Common myeloid progenitor, CD34-positive (primary cell): ENCODE data around the gene ACOX2.

ENCODE experiments used
- CTCF ChIA-PET: fragments of 350-600 bp; sonication (Branson Sonifier 250); formaldehyde crosslinking; loops from one replicate; lab custom pipeline; 2021; ENCODE audit warnings: antibody characterized with exemption; lab: Charles Lee
- POLR2A ChIA-PET: fragments of 350-600 bp; sonication (Branson Sonifier 250); formaldehyde crosslinking; loops from one replicate; lab custom pipeline; 2021; ENCODE audit warnings: antibody characterized with exemption; lab: Charles Lee
- DNase-seq, 3 donors: peaks; one replicate each; pipeline versions ENCODE4 v3.0.0 to v3.0.0-alpha.2; 2013
- H3K27ac ChIP-seq, 2 experiments: 1 replicate in 1 of 2; 2 replicates in 1 of 2; pipeline ENCODE4 v1.7.0; 2013; ENCODE audit warnings: inconsistent platforms in 2 of 2, low read length in 2 of 2, mild to moderate bottlenecking in 2 of 2, low read depth in 1 of 2, moderate library complexity in 1 of 2; ENCODE audit not compliant: severe bottlenecking in 2 of 2, insufficient read depth in 1 of 2, poor library complexity in 1 of 2
- H3K27me3 ChIP-seq, 5 experiments: replicated peaks in 2 of 5; 1 replicate in 3 of 5; 2 replicates in 2 of 5; pipeline versions ENCODE4 v1.6.1 to v1.7.0; 2013; ENCODE audit warnings: low read length in 4 of 5, mild to moderate bottlenecking in 2 of 5, moderate library complexity in 2 of 5, inconsistent platforms in 1 of 5; ENCODE audit not compliant: insufficient read depth in 5 of 5, control insufficient read depth in 4 of 5
- H3K36me3 ChIP-seq, 4 experiments: 1 replicate in 2 of 4; 2 replicates in 2 of 4; pipeline versions ENCODE4 v1.6.1 to v1.7.0; 2013; ENCODE audit warnings: low read length in 3 of 4, control low read depth in 1 of 4, mild to moderate bottlenecking in 1 of 4; ENCODE audit not compliant: control insufficient read depth in 4 of 4, insufficient read depth in 4 of 4
- H3K4me1 ChIP-seq, 4 experiments: 1 replicate in 3 of 4; 2 replicates in 1 of 4; pipeline versions ENCODE4 v1.6.1 to v1.7.1; 2013; ENCODE audit warnings: low read length in 3 of 4, mild to moderate bottlenecking in 3 of 4, control low read depth in 1 of 4, inconsistent platforms in 1 of 4, moderate library complexity in 1 of 4; ENCODE audit not compliant: control insufficient read depth in 4 of 4, insufficient read depth in 4 of 4; ENCODE audit errors: control extremely low read depth in 1 of 4
- H3K4me3 ChIP-seq, 7 experiments: 1 replicate in 4 of 7; 2 replicates in 3 of 7; pipeline versions ENCODE4 v1.5.1 to v1.7.0; 2013; ENCODE audit warnings: mild to moderate bottlenecking in 7 of 7, low read length in 6 of 7, moderate library complexity in 6 of 7, inconsistent platforms in 2 of 7, low read depth in 2 of 7, control low read depth in 1 of 7; ENCODE audit not compliant: insufficient read depth in 4 of 7, control insufficient read depth in 1 of 7; ENCODE audit errors: extremely low read depth in 1 of 7
- H3K9me3 ChIP-seq, 5 experiments: 1 replicate in 4 of 5; 2 replicates in 1 of 5; pipeline versions ENCODE4 v1.6.1 to v1.7.1; 2013; ENCODE audit warnings: low read length in 4 of 5, mild to moderate bottlenecking in 2 of 5, inconsistent platforms in 1 of 5, low read depth in 1 of 5, moderate library complexity in 1 of 5; ENCODE audit not compliant: control insufficient read depth in 4 of 5, insufficient read depth in 2 of 5; ENCODE audit errors: control extremely low read depth in 1 of 5
- WGBS: methylation state at CpG from one replicate; pipeline ENCODE4 v1.1.5; 2013; ENCODE audit not compliant: insufficient coverage; 5-methylcytosine and 5-hydroxymethylcytosine counted together

The ACOX2 gene

DNA sequence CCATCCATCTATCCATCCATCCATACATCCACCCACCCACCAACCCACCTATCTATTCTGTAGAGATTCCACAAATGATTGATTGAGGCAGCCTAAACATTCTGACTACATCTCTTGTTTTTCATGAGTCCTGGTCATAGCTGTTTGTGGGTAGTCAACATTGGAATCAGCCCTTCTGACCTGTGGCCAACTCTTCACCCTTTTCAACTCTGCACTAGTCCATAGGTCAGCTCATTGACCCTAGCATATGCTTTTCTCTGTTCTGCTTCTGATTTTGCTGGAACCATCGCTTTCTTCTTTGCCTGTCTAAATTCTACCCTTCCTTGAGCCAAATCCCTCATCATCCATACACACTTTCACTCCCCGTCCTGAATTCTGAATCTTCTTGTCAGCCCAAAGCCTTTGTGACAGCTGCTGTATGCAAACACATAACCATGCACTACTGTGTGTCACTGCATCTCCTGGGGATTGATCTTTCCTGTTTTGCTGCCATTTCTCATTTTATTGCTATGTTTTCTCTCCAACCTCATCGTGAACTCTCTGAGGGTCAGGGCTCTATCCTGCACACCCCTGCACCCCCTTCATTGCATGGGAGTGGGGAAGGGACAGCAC lies 61.9 kb downstream of the ACOX2 start:
- H3K4me3 ChIP-seq, result peak overlapping the region in 1 of 7 experiments; percentile 23
- H3K9me3 ChIP-seq, result peaks cover 0 to 3% (median 0%) of the 10 kb centered on the region in 5 experiments
- POLR2A ChIA-PET, result no interaction called here
- DNase-seq, result no peak
- WGBS, result 91% methylated on average over 3 of the region's 3 CpGs
- no peaks in the 10 kb centered on the region for H3K36me3 ChIP-seq
- H3K27me3 ChIP-seq, result no peaks in the 10 kb centered on the region
- H3K4me1 ChIP-seq, result peaks cover 10 to 35% (median 30%) of the 10 kb centered on the region in 4 experiments
- CTCF ChIA-PET, result no interaction called here
- H3K27ac ChIP-seq, result no peak overlapping the region

DNA sequence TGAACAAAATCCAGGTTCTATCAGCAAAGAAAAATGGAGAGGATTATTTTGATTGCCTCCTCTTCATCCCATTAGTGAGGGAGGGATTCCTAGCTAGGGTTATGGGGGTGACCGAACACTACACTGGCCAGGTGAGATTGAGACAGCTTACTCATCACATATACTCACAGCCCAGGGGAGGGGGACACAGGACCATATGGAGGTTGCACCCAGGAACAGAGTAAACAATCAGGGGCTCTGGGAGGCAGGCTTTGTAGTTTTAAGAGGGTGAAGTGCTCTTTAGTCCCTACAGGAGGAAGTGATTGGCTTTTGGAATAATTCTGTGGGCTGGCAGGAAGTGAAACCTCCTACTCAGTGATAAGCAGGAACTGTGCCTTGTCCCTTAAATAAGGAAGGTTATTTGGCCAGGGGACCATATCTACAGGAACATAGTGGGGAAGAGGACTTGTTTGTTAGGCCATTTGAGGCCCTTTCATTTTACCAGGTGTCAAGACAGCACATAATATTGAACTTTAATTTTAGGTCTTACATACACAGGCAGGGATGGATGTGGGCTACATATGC lies 62.6 kb downstream of the ACOX2 start:
- no peaks in the 10 kb centered on the region for H3K36me3 ChIP-seq
- no peaks in the 10 kb centered on the region for H3K27me3 ChIP-seq
- H3K27ac ChIP-seq, result no peak overlapping the region
- peak in 2 of 3 donors; percentile 22 to 39 for DNase-seq
- H3K9me3 ChIP-seq, result peaks cover 0 to 3% (median 0%) of the 10 kb centered on the region in 5 experiments
- H3K4me1 ChIP-seq, result peaks cover 10 to 35% (median 30%) of the 10 kb centered on the region in 4 experiments
- H3K4me3 ChIP-seq, result peak overlapping the region in 1 of 7 experiments; percentile 23
- POLR2A ChIA-PET, result no interaction called here
- CTCF ChIA-PET, result interaction anchor here (1.0 to 1.4 kb wide), 2 partner anchors 11 to 181 kb away, joined by 3 to 4 read pairs; no protein-coding TSS in a partner anchor
- no CpG with 5 or more reads among the region's 1 CpG for WGBS

DNA sequence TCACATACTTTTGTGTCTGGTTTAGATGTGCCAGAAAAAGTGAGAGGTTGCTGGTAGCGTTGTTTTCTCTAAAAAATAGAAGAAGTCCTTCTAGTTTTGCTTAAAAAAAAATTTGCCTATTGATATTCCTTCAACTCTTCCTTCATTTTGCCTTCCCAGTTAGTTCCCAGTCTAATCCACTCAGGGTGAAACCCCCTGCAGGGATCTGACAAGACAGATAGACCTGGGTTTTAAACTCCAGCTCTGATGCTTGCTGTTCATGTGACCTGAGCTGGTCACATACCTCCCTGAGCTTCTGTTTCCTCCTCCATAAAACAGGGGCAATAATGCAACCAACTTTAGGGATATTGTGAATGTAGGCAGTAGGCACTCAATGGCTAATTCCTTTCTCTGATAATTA lies 63.7 kb downstream of the ACOX2 start:
- H3K9me3 ChIP-seq, result no peaks in the 10 kb centered on the region
- H3K27ac ChIP-seq, result no peak overlapping the region
- H3K27me3 ChIP-seq, result no peaks in the 10 kb centered on the region
- CTCF ChIA-PET, result interaction anchor here (0.9 to 1.4 kb wide), 6 partner anchors 10 to 179 kb away, joined by 3 to 4 read pairs (median 3); partner anchors contain the start of gene KCTD6
- H3K4me3 ChIP-seq, result no peak overlapping the region
- WGBS, result 100% methylated on average over 1 of the region's 1 CpG
- POLR2A ChIA-PET, result no interaction called here
- H3K4me1 ChIP-seq, result peaks cover 10 to 34% (median 28%) of the 10 kb centered on the region in 4 experiments
- DNase-seq, result no peak
- no peaks in the 10 kb centered on the region for H3K36me3 ChIP-seq

DNA sequence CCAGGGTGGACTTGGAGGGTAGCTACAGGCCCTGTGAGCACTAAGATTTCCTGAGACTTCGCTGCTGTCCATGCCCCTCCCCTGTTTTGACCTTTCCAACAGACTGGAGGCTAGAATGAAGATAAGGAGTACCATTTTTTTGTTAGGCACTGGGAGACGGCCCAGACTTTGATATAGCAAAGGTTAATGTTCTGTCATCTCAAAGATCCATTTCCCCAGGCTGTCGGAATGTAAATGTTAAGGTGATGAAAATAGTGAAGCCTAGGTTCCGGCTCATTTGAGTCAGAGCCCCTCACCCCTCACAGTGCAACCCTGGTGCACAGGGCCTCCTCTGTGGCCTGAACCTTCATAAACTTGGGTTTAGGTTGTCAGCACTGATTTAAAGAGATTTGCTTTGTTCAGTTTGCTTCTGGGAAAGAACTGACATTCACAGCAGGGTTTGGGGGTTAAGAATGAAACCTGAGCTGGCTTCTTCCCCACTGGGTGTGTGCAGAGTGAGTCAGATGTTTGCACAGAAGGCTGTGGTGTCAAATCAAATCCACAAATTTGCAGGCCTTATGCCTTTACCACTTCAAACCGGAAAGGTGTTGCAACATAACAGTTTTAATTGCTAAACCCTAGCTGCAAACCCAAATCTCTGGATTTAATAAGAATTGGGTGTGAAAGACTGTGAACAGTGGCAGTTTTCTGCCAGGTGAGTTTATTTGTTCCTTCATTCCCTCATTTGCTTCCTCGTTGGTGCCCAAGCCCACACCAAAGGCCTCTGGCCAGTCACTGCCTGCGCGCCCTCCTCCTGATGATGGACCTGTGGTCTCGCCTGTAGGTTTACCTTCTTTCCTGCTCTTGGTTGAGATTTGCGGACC lies 65.7 kb downstream of the ACOX2 start:
- Histone ChIP-seq H3K27ac (no peak overlapping the region), H3K4me3 (peak overlapping the region in 1 of 7 experiments; percentile 2)

DNA sequence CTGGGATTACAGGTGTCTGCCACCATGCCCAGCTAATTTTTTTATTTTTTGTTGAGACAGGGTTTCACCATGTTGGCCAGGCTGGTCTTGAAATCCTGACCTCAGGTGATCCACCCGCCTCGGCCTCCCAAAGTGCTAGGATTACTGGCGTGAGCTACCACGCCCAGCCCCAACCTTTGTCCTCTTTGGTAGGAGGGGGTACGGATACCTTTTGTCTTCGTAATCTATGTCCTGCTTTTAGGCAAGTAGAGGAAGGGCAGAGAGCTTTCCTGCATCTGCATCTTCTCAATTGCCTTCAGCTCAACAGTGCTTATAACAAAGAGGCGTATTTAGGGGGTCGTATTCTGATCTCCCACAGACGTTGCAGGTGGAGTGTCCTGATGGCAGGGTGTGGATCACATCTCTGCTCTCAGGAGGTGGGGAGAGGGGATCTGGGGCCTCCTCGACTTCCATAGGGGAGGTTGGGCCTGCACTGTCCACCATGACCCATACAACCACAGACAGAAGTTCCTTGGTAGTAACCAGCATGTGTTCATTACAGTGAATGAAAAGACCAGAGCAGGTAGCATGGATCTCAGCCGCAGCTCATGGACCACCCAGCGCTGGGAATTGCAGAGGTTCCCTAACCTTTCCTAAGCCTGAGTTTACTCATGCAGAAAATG lies 66.5 kb downstream of the ACOX2 start:
- H3K9me3 ChIP-seq, result no peaks in the 10 kb centered on the region
- no peak for DNase-seq
- CTCF ChIA-PET, result interaction anchor here (0.6 to 1.4 kb wide), 5 partner anchors 18 to 978 kb away, joined by 3 to 5 read pairs (median 3); no protein-coding TSS in a partner anchor
- 98% methylated on average over 11 of the region's 12 CpGs for WGBS
- no peaks in the 10 kb centered on the region for H3K27me3 ChIP-seq
- H3K36me3 ChIP-seq, result no peaks in the 10 kb centered on the region
- POLR2A ChIA-PET, result no interaction called here
- H3K27ac ChIP-seq, result no peak overlapping the region
- peaks cover 10 to 31% (median 27%) of the 10 kb centered on the region in 4 experiments for H3K4me1 ChIP-seq
- no peak overlapping the region for H3K4me3 ChIP-seq

More for the DNA sequence above, 65.7 kb downstream of the ACOX2 start:
- 44% methylated on average over 7 of the region's 10 CpGs for WGBS
- Histone ChIP-seq H3K27me3 (no peaks in the 10 kb centered on the region), H3K4me1 (peaks cover 10 to 31% (median 27%) of the 10 kb centered on the region in 4 experiments), H3K36me3 (no peaks in the 10 kb centered on the region), H3K9me3 (no peaks in the 10 kb centered on the region)
- ChIA-PET CTCF (interaction anchor here (0.6 to 1.5 kb wide), 7 partner anchors 7 to 979 kb away, joined by 3 to 5 read pairs (median 3); no protein-coding TSS in a partner anchor), POLR2A (no interaction called here)
- peak; percentile 73 to 96 (median 94) for DNase-seq

DNA sequence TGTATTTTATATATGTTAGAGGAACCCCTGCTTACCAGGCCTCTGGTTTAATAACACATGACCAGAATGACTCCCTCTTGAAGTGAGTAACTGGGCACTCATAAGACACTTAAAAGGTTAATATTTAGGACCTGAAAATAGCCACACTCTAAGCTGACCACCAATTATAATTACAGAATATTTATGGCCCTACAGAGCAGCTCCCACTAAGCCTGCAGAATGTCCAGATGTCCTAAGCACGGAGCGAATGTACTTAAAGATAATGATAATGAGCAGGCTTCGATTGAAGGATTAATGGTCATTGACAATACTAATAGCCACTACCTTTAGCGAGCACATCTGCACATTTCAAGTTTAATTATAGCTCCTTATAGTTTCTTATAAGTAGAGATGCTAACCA lies 67.9 kb downstream of the ACOX2 start:
- no peak overlapping the region for H3K4me3 ChIP-seq
- H3K36me3 ChIP-seq, result no peaks in the 10 kb centered on the region
- no peaks in the 10 kb centered on the region for H3K27me3 ChIP-seq
- no peak overlapping the region for H3K27ac ChIP-seq
- ChIA-PET POLR2A (no interaction called here), CTCF (interaction anchor here (0.8 kb wide), 1 partner anchor 59 kb away, joined by 3 read pairs; no protein-coding TSS in a partner anchor)
- H3K9me3 ChIP-seq, result no peaks in the 10 kb centered on the region
- no peak for DNase-seq
- no CpG with 5 or more reads among the region's 4 CpGs for WGBS
- H3K4me1 ChIP-seq, result peaks cover 6 to 20% (median 19%) of the 10 kb centered on the region in 4 experiments
